Measurements from ENCODE around the gene L3MBTL4.
"Not testable (repeated sequence)": the region's sequence is repeated elsewhere in the genome, so short reads cannot be mapped to it uniquely, and the experiment has no call there.

Gene L3MBTL4

DNA sequence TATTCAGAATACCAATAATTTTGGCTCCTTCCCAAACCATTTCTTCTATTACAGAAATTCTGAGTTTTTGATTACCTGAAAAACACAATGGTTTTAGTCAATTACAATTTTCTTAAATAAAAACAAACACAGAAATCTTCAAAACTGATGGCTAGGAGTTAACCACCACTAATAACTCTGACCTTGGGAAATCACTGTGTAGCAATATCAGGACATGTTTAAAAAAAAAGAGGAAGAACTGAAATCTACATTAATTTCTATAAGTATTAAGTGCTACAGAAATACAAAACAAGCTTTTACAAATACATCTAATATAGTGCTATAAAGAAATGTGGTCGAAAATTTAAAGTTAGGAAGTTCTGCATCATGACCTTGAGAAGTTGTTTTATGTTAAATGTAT, 14.9 kb downstream of the L3MBTL4 start:
- Histone ChIP-seq H3K4me1 (ENCODE audit: insufficient read depth, low read length) (no peaks in the 10 kb centered on the region), H3K36me3 (ENCODE audit: insufficient read depth, low read length) (no peaks in the 10 kb centered on the region), H3K27me3 (ENCODE audit: insufficient read depth, low read length) (no peaks in the 10 kb centered on the region), H3K9me3 (ENCODE audit: low read length) (no peaks in the 10 kb centered on the region), H3K4me3 (ENCODE audit: low read length) (no peak overlapping the region), H2AFZ (ENCODE audit: low read depth, low read length) (no peak overlapping the region)

GRCh38 chr18:6397931-6398566, 16.7 kb downstream of the L3MBTL4 start:
- H3K4me3 ChIP-seq (ENCODE audit: low read length): no peak overlapping the region
- H3K4me1 ChIP-seq (ENCODE audit: insufficient read depth, low read length): no peaks in the 10 kb centered on the region
- no peaks in the 10 kb centered on the region for H3K27me3 ChIP-seq (ENCODE audit: insufficient read depth, low read length)
- H3K36me3 ChIP-seq (ENCODE audit: insufficient read depth, low read length): no peaks in the 10 kb centered on the region
- no peak overlapping the region for H2AFZ ChIP-seq (ENCODE audit: low read depth, low read length)
- H3K9me3 ChIP-seq (ENCODE audit: low read length): no peaks in the 10 kb centered on the region

GRCh38 chr18:6396847-6397246, 17.9 kb downstream of the L3MBTL4 start:
- Histone ChIP-seq H3K4me3 (ENCODE audit: low read length) (no peak overlapping the region), H3K27me3 (ENCODE audit: insufficient read depth, low read length) (no peaks in the 10 kb centered on the region), H3K9me3 (ENCODE audit: low read length) (no peaks in the 10 kb centered on the region), H3K36me3 (ENCODE audit: insufficient read depth, low read length) (no peaks in the 10 kb centered on the region), H2AFZ (ENCODE audit: low read depth, low read length) (no peak overlapping the region), H3K4me1 (ENCODE audit: insufficient read depth, low read length) (no peaks in the 10 kb centered on the region)

GRCh38 chr18:6396276-6396675, 18.4 kb downstream of the L3MBTL4 start:
- Histone ChIP-seq H3K27me3 (ENCODE audit: insufficient read depth, low read length) (no peaks in the 10 kb centered on the region), H3K36me3 (ENCODE audit: insufficient read depth, low read length) (no peaks in the 10 kb centered on the region), H3K4me1 (ENCODE audit: insufficient read depth, low read length) (no peaks in the 10 kb centered on the region), H2AFZ (ENCODE audit: low read depth, low read length) (no peak overlapping the region), H3K9me3 (ENCODE audit: low read length) (no peaks in the 10 kb centered on the region), H3K4me3 (ENCODE audit: low read length) (no peak overlapping the region)

GRCh38 chr18:6389005-6389404, 25.7 kb downstream of the L3MBTL4 start:
- H3K4me1 ChIP-seq (ENCODE audit: insufficient read depth, low read length): no peaks in the 10 kb centered on the region
- no peak overlapping the region for H2AFZ ChIP-seq (ENCODE audit: low read depth, low read length)
- H3K4me3 ChIP-seq (ENCODE audit: low read length): no peak overlapping the region
- no peaks in the 10 kb centered on the region for H3K27me3 ChIP-seq (ENCODE audit: insufficient read depth, low read length)
- H3K9me3 ChIP-seq (ENCODE audit: low read length): no peaks in the 10 kb centered on the region
- no peaks in the 10 kb centered on the region for H3K36me3 ChIP-seq (ENCODE audit: insufficient read depth, low read length)

- Histone ChIP-seq H3K27me3 (ENCODE audit: insufficient read depth, low read length) (no peaks in the 10 kb centered on the region), H3K9me3 (ENCODE audit: low read length) (no peaks in the 10 kb centered on the region), H3K4me3 (ENCODE audit: low read length) (no peak overlapping the region), H3K36me3 (ENCODE audit: insufficient read depth, low read length) (no peaks in the 10 kb centered on the region), H3K4me1 (ENCODE audit: insufficient read depth, low read length) (no peaks in the 10 kb centered on the region), H2AFZ (ENCODE audit: low read depth, low read length) (no peak overlapping the region)
These were observed 31.7 kb downstream of the L3MBTL4 start for GRCh38 chr18:6382963-6383362.

GRCh38 chr18:6377473-6377872, 37.2 kb downstream of the L3MBTL4 start:
- not testable (repeated sequence) for H3K9me3 ChIP-seq (ENCODE audit: low read length); H3K36me3 ChIP-seq (ENCODE audit: insufficient read depth, low read length); H3K27me3 ChIP-seq (ENCODE audit: insufficient read depth, low read length); H2AFZ ChIP-seq (ENCODE audit: low read depth, low read length); H3K4me3 ChIP-seq (ENCODE audit: low read length); H3K4me1 ChIP-seq (ENCODE audit: insufficient read depth, low read length)

GRCh38 chr18:6376433-6377229, 38.1 kb downstream of the L3MBTL4 start:
- Histone ChIP-seq H2AFZ (ENCODE audit: low read depth, low read length) (no peak overlapping the region), H3K4me3 (ENCODE audit: low read length) (no peak overlapping the region), H3K4me1 (ENCODE audit: insufficient read depth, low read length) (no peaks in the 10 kb centered on the region), H3K27me3 (ENCODE audit: insufficient read depth, low read length) (no peaks in the 10 kb centered on the region), H3K36me3 (ENCODE audit: insufficient read depth, low read length) (no peaks in the 10 kb centered on the region), H3K9me3 (ENCODE audit: low read length) (no peaks in the 10 kb centered on the region)

DNA sequence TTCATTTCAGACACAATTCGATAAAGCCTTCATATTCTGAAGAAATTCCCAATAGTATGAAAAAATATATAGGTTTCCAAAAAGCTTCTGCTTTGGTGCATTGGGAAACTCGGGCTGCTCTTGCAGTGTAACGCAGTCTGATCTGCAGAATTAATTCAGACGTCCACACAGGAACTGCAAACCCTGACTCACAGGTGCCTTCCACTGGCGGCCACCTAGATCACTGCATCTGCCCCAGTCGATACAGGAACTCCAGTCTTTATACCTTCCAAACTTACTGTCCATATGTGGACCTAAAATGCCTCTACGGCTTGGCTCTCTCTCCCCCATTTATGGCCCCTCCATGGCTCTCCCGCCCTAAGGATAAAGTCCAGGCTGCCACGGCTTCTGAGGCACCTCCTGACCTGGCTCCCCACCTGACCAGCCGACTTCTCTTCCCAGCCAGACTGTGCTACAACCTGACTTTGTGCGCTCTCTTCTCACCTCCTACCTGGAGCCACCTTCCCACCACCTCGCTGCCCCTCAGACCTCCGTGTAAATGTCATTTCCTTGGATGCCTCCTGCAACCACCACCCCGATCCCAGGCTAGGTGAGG, 39.7 kb downstream of the L3MBTL4 start:
- no peak overlapping the region for H3K4me3 ChIP-seq (ENCODE audit: low read length)
- H2AFZ ChIP-seq (ENCODE audit: low read depth, low read length): no peak overlapping the region
- H3K36me3 ChIP-seq (ENCODE audit: insufficient read depth, low read length): no peaks in the 10 kb centered on the region
- no peaks in the 10 kb centered on the region for H3K9me3 ChIP-seq (ENCODE audit: low read length)
- no peaks in the 10 kb centered on the region for H3K27me3 ChIP-seq (ENCODE audit: insufficient read depth, low read length)
- no peaks in the 10 kb centered on the region for H3K4me1 ChIP-seq (ENCODE audit: insufficient read depth, low read length)

DNA sequence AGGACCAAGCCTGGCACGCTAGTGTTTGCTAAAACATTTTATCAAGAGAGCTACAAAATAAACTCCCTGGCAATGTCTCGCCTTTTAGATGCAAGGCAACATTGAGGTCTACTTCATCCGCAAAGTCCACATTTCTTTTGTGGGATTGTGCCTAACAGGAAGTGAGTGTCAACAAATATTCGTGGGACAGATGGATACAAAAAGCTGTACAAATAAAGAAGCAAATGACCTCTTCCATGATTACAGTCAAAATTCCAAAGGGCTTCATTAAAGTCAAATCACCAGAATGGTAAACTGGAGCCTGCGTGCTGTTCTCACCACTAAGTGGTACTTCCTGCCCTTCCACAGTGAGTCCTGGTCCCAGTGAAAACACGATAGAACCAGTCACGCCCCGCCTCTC, 40.4 kb downstream of the L3MBTL4 start:
- Histone ChIP-seq H3K27me3 (ENCODE audit: insufficient read depth, low read length) (no peaks in the 10 kb centered on the region), H3K4me3 (ENCODE audit: low read length) (no peak overlapping the region), H3K9me3 (ENCODE audit: low read length) (no peaks in the 10 kb centered on the region), H3K4me1 (ENCODE audit: insufficient read depth, low read length) (no peaks in the 10 kb centered on the region), H2AFZ (ENCODE audit: low read depth, low read length) (no peak overlapping the region), H3K36me3 (ENCODE audit: insufficient read depth, low read length) (no peaks in the 10 kb centered on the region)

GRCh38 chr18:6373187-6373586, 41.5 kb downstream of the L3MBTL4 start:
- Histone ChIP-seq H3K36me3 (ENCODE audit: insufficient read depth, low read length) (no peaks in the 10 kb centered on the region), H2AFZ (ENCODE audit: low read depth, low read length) (no peak overlapping the region)

DNA sequence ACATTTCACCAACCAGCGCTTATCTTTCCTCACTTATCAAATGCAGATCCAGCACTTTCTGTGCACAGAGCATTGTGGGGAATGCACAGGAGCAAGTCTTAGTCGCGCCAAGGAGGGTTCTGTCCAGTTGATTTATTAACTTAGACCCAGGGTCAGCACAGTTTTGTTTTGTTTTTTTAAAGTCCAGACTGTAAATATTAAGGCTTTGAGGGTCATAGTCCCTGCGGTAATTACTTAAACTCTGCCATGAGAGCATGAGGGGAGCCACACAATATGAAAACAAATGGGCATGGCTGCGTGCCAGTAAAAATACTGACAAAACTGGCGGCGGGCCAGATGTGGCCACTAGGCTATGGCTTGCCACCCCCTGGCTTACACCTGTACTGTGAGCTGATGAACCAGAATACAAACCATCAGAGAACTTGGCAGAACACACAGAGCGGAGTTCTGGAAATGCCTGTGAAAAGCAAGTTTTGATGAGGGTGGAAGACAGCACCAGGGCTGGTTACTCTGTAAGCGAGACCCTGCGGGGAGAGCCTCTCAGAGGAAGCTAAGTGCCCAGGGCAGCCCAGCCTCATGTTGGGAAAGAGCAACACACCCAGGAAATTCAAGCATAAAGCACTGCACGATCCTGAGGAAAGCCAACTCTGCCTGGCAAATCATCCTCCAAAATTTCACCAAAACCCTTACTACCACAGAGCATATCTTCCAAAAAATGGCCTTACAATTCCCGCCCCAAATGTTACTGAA, 43.6 kb downstream of the L3MBTL4 start:
- no peak overlapping the region for H3K4me3 ChIP-seq (ENCODE audit: low read length)
- no peaks in the 10 kb centered on the region for H3K36me3 ChIP-seq (ENCODE audit: insufficient read depth, low read length)
- H3K9me3 ChIP-seq (ENCODE audit: low read length): no peaks in the 10 kb centered on the region
- no peak overlapping the region for H2AFZ ChIP-seq (ENCODE audit: low read depth, low read length)
- H3K4me1 ChIP-seq (ENCODE audit: insufficient read depth, low read length): no peaks in the 10 kb centered on the region
- no peaks in the 10 kb centered on the region for H3K27me3 ChIP-seq (ENCODE audit: insufficient read depth, low read length)

More at GRCh38 chr18:6373187-6373586, 41.5 kb downstream of the L3MBTL4 start:
- no peaks in the 10 kb centered on the region for H3K27me3 ChIP-seq (ENCODE audit: insufficient read depth, low read length)
- no peak overlapping the region for H3K4me3 ChIP-seq (ENCODE audit: low read length)
- H3K9me3 ChIP-seq (ENCODE audit: low read length): no peaks in the 10 kb centered on the region
- H3K4me1 ChIP-seq (ENCODE audit: insufficient read depth, low read length): no peaks in the 10 kb centered on the region

DNA sequence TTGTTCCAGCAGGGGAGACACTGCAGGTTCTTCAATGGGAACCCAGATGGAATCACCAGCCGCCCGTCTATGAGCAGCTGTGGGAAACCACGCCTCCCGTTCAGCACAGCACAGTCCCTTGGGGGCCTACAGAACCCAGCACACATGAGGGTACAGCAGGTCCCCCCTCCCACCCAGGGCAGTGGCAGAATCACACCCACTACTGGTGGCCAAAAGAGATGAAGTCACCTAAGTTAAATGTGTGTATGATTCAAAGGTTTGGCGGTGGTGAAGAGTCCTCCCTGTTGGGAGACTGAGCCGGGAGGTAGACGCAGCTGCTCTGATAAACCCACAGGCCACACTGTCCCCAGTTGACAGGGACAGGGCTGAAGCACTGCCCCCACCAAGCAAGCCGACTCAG, 44.3 kb downstream of the L3MBTL4 start:
- Histone ChIP-seq H3K4me1 (ENCODE audit: insufficient read depth, low read length) (no peaks in the 10 kb centered on the region), H2AFZ (ENCODE audit: low read depth, low read length) (no peak overlapping the region), H3K27me3 (ENCODE audit: insufficient read depth, low read length) (no peaks in the 10 kb centered on the region), H3K36me3 (ENCODE audit: insufficient read depth, low read length) (no peaks in the 10 kb centered on the region), H3K4me3 (ENCODE audit: low read length) (no peak overlapping the region), H3K9me3 (ENCODE audit: low read length) (no peaks in the 10 kb centered on the region)

Data from neuron (in vitro differentiated cells).